BLaER1 (cell line): ENCODE results near the gene LAMB1.

Experiments
- H3K27ac ChIP-seq: shearing (Covaris generic); formaldehyde crosslinking; 2 replicates; pipeline ENCODE4 v1.8.1; 2022
- H3K27me3 ChIP-seq: shearing (Covaris generic); formaldehyde crosslinking; 2 replicates; pipeline ENCODE4 v1.8.1; 2022
- H3K36me3 ChIP-seq: shearing (Covaris generic); formaldehyde crosslinking; 2 replicates; pipeline ENCODE4 v1.8.1; 2022
- H3K4me1 ChIP-seq: shearing (Covaris generic); formaldehyde crosslinking; 2 replicates; pipeline ENCODE4 v1.8.1; 2022
- H3K4me2 ChIP-seq: shearing (Covaris generic); formaldehyde crosslinking; 2 replicates; pipeline ENCODE4 v1.8.1; 2022
- H3K4me3 ChIP-seq: shearing (Covaris generic); formaldehyde crosslinking; 2 replicates; pipeline ENCODE4 v1.8.1; 2022
- H3K9ac ChIP-seq: shearing (Covaris generic); formaldehyde crosslinking; 2 replicates; pipeline ENCODE4 v1.8.1; 2022
- H3K9me3 ChIP-seq: shearing (Covaris generic); formaldehyde crosslinking; 2 replicates; pipeline ENCODE4 v1.8.1; 2022
- H4K20me1 ChIP-seq: shearing (Covaris generic); formaldehyde crosslinking; 2 replicates; pipeline ENCODE4 v1.8.1; 2022
- Cebpa-rat ChIP-seq: shearing (Covaris generic); IDR thresholded peaks from 2 replicates; pipeline ENCODE4 v1.8.1; 2022

The LAMB1 gene

DNA sequence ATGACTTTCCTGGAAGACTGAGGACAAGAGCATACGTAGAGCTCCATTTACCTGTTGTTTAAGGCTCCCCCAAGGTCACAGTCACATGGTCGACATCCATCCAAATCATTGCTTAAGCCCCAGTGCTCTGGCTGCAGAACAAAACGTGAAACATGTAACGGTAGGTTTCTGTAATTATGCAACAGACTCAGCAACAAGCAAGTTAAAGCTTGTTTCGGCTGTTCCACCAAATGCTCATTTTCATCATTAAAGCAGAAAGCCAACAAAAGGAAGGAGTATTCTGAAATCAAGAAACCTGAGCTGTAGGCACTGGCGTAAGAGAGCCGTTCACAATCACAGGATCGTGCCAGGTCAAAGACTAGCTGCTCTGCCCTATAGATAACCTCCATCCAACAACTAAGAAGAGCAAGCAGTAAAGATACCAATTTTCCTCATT is 30.0 kb downstream of the LAMB1 start:
- Histone ChIP-seq H3K4me3 (no peak overlapping the region), H3K4me2 (no peak overlapping the region), H3K9me3 (no peaks in the 10 kb centered on the region; the same call in 1 of the 2 replicates), H3K4me1 (no peaks in the 10 kb centered on the region), H3K27me3 (no peaks in the 10 kb centered on the region), H3K36me3 (no peaks in the 10 kb centered on the region), H3K27ac (no peak overlapping the region), H4K20me1 (no peaks in the 10 kb centered on the region), H3K9ac (no peak overlapping the region)
- no peak for TF ChIP-seq Cebpa-rat

DNA sequence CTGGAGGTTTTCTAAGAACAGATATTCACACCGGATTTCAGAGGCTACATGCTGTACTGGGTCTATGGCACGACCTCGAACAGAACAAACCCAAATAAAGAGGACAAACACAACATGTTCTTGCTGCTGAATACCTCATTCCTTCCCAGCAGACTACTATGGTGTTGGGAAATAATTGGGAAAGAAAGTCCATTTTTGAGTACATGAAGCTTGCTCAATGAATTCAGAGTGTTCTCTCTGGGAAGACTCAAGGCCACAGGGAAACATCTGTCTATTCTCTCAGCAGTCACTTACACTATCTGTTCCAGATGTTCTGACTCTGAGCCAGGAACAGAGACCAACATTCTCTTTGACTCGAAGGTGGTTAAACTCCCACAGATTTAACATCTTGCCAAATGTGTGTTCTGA is 30.9 kb downstream of the LAMB1 start:
- Histone ChIP-seq H3K27ac (no peak overlapping the region), H3K4me2 (no peak overlapping the region), H3K4me1 (no peaks in the 10 kb centered on the region), H3K9me3 (no peaks in the 10 kb centered on the region; the same call in 1 of the 2 replicates), H3K9ac (no peak overlapping the region), H3K27me3 (no peaks in the 10 kb centered on the region), H3K4me3 (no peak overlapping the region), H4K20me1 (no peaks in the 10 kb centered on the region), H3K36me3 (no peaks in the 10 kb centered on the region)
- no peak for TF ChIP-seq Cebpa-rat

DNA sequence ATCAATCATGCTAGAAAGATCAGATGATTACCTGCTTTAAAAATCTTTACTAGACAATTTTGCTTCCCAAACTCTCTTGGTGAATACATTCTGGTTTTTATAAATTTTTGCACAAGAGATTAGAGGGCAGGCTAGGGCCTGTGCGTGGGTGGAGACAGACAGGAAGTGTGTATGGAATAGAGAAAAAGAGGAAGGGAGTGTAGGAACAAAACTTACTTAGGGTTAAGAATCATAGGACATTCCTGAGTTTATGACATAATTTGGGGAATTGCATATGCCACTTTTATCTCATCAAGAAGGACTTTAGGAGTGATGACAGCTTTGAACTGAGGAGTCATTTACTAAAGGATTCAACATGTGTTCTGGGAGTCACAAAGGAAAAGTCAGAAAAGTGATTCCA is 31.3 kb downstream of the LAMB1 start:
- Histone ChIP-seq H3K27ac (no peak overlapping the region), H3K4me2 (no peak overlapping the region), H4K20me1 (no peaks in the 10 kb centered on the region), H3K4me1 (no peaks in the 10 kb centered on the region), H3K9ac (no peak overlapping the region), H3K4me3 (no peak overlapping the region), H3K27me3 (no peaks in the 10 kb centered on the region), H3K9me3 (no peaks in the 10 kb centered on the region; the same call in 1 of the 2 replicates), H3K36me3 (no peaks in the 10 kb centered on the region)
- no peak for TF ChIP-seq Cebpa-rat

DNA sequence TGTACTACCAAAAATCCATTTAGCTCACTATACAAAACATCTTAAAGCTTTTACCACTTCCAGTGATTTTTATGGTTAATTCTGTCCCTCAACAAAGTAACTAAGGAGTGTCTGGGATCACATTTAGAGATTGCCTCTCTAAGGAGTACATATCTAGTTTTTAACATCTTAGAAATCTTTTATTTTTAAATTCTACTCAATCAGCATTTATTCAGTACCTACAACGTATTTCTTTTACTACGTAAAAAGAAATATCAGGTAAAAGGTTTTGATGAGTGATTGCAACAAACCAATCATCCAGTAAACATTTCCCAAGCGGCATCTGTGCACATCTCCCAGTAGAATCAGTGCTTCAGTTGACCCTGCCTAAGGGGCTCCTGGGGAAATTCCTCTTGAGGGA is 31.9 kb downstream of the LAMB1 start:
- Histone ChIP-seq H3K27me3 (no peaks in the 10 kb centered on the region), H3K36me3 (no peaks in the 10 kb centered on the region), H3K27ac (no peak overlapping the region), H3K4me3 (no peak overlapping the region), H3K9me3 (no peaks in the 10 kb centered on the region; the same call in 1 of the 2 replicates), H3K4me1 (no peaks in the 10 kb centered on the region), H4K20me1 (no peaks in the 10 kb centered on the region), H3K9ac (no peak overlapping the region), H3K4me2 (no peak overlapping the region)
- TF ChIP-seq Cebpa-rat = no peak

DNA sequence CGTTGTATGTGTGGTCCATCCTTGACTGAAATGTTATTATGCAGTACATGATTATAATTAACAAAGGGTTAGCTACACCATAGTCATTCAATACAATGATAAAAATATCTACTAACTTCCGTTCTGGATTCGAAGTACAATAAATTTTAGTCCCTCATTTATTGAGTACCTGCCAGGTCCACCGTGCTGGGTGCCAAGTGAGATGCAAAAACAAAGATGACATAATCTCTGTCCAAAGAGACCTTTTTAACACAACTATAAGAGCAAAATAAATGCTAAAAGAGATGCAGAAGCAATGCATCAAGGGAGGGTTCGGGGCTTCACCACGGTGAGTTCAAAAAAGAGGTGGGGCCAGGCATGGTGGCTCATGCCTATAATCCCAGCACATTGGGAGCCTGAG is 33.1 kb downstream of the LAMB1 start:
- no peaks in the 10 kb centered on the region for H3K36me3 ChIP-seq
- H3K9ac ChIP-seq = no peak overlapping the region
- no peak overlapping the region for H3K4me2 ChIP-seq
- no peaks in the 10 kb centered on the region for H3K4me1 ChIP-seq
- H3K4me3 ChIP-seq = no peak overlapping the region
- no peaks in the 10 kb centered on the region for H4K20me1 ChIP-seq
- H3K27me3 ChIP-seq = no peaks in the 10 kb centered on the region
- no peak overlapping the region for H3K27ac ChIP-seq
- no peak for TF ChIP-seq Cebpa-rat
- no peaks in the 10 kb centered on the region for H3K9me3 ChIP-seq

DNA sequence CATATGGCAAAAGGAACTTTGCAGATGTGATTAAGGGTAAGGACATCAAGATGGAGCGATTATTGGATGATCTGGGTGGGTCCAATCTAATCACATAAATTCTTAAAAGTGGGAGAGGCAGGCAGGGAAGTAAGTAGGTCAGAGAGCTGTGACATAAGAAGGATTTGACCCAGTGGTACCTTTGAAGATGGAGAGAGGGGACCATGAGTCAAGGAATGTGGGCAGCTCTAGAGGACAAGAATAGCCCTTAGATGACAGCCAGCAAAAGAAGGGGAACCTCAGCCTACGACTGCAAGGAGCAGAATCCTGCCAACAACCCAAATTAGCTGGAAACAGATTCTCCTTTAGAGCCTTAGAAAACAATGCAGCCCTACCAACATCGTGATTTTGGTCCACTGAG is 34.5 kb downstream of the LAMB1 start:
- Histone ChIP-seq H3K27me3 (no peaks in the 10 kb centered on the region), H3K36me3 (no peaks in the 10 kb centered on the region)
- no peak for TF ChIP-seq Cebpa-rat

DNA sequence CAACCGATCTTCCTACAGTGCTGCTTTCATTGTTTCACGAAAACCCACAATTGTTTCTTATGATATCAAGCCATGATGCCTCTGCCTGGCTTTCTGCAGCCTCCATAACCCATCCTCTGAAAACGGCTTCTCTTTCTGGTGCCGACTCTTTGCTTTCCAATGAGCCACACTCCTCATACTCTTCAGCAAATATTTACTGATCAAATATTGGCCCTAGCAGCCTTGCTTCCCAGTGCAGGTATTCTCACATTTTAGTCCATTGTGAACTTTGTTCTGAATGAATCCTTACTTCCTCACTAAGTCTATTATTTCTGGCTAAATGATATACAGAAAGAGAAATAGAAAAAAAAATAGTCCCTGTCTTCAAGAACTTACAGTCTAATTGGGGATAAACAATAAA is 35.5 kb downstream of the LAMB1 start:
- no peaks in the 10 kb centered on the region for H3K9me3 ChIP-seq
- H3K9ac ChIP-seq = no peak overlapping the region
- no peaks in the 10 kb centered on the region for H3K36me3 ChIP-seq
- H4K20me1 ChIP-seq = no peaks in the 10 kb centered on the region
- no peak for TF ChIP-seq Cebpa-rat
- H3K4me1 ChIP-seq = no peaks in the 10 kb centered on the region
- H3K4me2 ChIP-seq = no peak overlapping the region
- H3K27me3 ChIP-seq = no peaks in the 10 kb centered on the region
- no peak overlapping the region for H3K27ac ChIP-seq
- H3K4me3 ChIP-seq = no peak overlapping the region

More for the DNA sequence above, 34.5 kb downstream of the LAMB1 start:
- Histone ChIP-seq H4K20me1 (no peaks in the 10 kb centered on the region), H3K9ac (no peak overlapping the region), H3K9me3 (no peaks in the 10 kb centered on the region), H3K4me3 (no peak overlapping the region), H3K4me2 (no peak overlapping the region), H3K27ac (no peak overlapping the region), H3K4me1 (no peaks in the 10 kb centered on the region)

DNA sequence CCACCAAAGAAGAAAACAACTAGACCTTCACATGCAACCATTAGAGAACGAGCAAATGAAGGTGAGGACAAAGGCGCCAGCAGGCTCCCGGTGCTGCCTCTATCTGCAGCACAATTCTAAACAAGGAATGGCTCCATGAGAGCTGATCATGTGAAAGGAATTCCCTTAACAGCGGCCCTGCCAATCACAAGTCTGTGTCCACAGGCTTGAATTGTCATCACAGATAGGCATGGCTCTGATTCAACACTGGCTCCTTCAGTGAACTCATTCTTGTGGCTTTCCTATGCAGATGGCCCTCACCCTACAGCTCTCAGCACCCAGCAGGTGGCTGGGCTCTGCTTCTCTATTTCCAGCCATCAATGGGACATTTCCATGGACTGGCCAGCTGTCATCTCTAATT is 36.2 kb downstream of the LAMB1 start:
- no peak for TF ChIP-seq Cebpa-rat
- H3K9me3 ChIP-seq = no peaks in the 10 kb centered on the region
- no peaks in the 10 kb centered on the region for H3K36me3 ChIP-seq
- no peaks in the 10 kb centered on the region for H4K20me1 ChIP-seq
- H3K4me2 ChIP-seq = no peak overlapping the region
- no peaks in the 10 kb centered on the region for H3K27me3 ChIP-seq
- H3K4me3 ChIP-seq = no peak overlapping the region
- no peak overlapping the region for H3K9ac ChIP-seq
- no peak overlapping the region for H3K27ac ChIP-seq
- no peaks in the 10 kb centered on the region for H3K4me1 ChIP-seq

DNA sequence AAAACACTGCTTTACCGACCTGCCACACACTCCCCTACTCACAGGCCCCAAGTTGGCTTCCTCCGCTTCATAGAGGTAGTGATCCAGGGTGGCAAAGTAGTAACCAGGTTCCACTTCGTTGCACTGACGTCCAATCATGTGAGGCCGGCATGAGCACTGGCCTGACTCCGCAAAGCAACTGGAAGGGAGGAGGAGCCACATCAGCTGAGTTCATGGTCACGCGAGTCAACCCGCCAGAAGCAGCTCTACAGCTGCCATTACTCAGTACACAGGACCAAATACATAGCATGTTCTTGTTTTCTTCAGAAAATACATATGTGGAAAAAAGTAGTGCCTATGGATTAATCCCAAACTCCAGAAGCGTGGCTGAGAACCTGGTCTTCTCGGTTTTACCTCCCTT is 38.5 kb downstream of the LAMB1 start:
- H3K27me3 ChIP-seq = no peaks in the 10 kb centered on the region
- no peaks in the 10 kb centered on the region for H3K4me1 ChIP-seq
- H3K36me3 ChIP-seq = no peaks in the 10 kb centered on the region
- H3K4me2 ChIP-seq = no peak overlapping the region
- H4K20me1 ChIP-seq = no peaks in the 10 kb centered on the region
- H3K27ac ChIP-seq = no peak overlapping the region
- TF ChIP-seq Cebpa-rat = no peak
- no peak overlapping the region for H3K4me3 ChIP-seq
- H3K9ac ChIP-seq = no peak overlapping the region
- no peaks in the 10 kb centered on the region for H3K9me3 ChIP-seq

DNA sequence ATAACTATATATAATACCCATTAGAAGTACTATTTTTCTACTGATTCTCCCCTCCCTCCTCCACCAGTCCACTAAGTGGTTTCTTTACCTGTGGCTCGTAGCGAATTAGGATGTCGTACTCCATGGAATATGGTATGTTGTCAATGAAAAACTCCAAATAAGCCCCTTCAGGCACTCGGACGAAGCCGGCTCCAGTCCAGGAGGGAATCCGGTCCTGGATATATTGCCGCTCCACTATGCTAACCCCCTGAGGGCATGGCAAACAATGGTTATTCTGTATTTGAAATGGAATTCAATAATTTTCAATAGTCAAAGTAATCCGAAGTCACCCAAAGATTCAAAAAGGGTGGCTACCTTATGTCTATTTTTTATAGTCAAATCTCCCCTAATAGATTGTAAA is 40.1 kb downstream of the LAMB1 start:
- Histone ChIP-seq H3K9ac (no peak overlapping the region), H3K4me2 (no peak overlapping the region), H3K27ac (no peak overlapping the region), H3K4me3 (no peak overlapping the region), H3K36me3 (no peaks in the 10 kb centered on the region), H3K9me3 (no peaks in the 10 kb centered on the region), H4K20me1 (no peaks in the 10 kb centered on the region), H3K27me3 (no peaks in the 10 kb centered on the region), H3K4me1 (no peaks in the 10 kb centered on the region)
- no peak for TF ChIP-seq Cebpa-rat

DNA sequence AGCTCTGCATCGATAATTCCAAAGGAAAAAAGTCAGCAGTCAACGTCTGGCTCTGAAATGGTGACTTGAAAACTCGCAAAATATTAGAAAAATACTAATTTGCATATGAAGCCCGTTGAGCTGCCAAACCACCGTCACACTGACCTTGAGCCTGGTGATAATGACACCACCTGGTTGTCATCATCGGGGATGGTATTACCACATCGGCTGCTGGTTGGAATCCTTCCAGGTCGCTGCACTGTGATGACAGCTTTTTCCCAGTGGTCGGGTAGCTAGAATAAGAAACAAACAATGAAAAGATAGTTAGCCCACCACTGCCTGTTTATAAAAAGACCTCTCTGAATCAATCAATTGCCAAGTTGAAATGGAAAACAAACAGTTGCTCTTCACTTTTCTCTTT is 41.6 kb downstream of the LAMB1 start:
- Histone ChIP-seq H3K27me3 (no peaks in the 10 kb centered on the region), H3K27ac (no peak overlapping the region), H3K9ac (no peak overlapping the region)

More for the DNA sequence above, 41.6 kb downstream of the LAMB1 start:
- TF ChIP-seq Cebpa-rat = no peak
- no peaks in the 10 kb centered on the region for H3K4me1 ChIP-seq
- H4K20me1 ChIP-seq = no peaks in the 10 kb centered on the region
- no peaks in the 10 kb centered on the region for H3K9me3 ChIP-seq
- no peak overlapping the region for H3K4me3 ChIP-seq
- no peak overlapping the region for H3K4me2 ChIP-seq
- H3K36me3 ChIP-seq = no peaks in the 10 kb centered on the region
